Stimulated activated memory B cell treated with anti-CD40 and anti-IgM and Interleukin-4, amounts not matched to agents 10 μg/mL and 1 μg/mL and 100 μg/mL, for 72 hours (primary cell): Measurements from ENCODE around the gene PPARD.

Experiments used
- ATAC-seq: fragments of 150-1000 bp; cut with Tn5 transposase; 2 replicates; pipeline ENCODE4 v1.10.0; 2021
- H3K27ac Mint-ChIP-seq: one replicate; pipeline ENCODE4 v1.8.0; 2022; ENCODE audit warnings: mild to moderate bottlenecking, mixed read lengths
- H3K27me3 Mint-ChIP-seq: one replicate; pipeline ENCODE4 v1.8.0; 2022; ENCODE audit warnings: mixed read lengths
- H3K36me3 Mint-ChIP-seq: one replicate; pipeline ENCODE4 v1.8.0; 2022; ENCODE audit warnings: mixed read lengths
- H3K4me1 Mint-ChIP-seq: one replicate; pipeline ENCODE4 v1.8.0; 2022; ENCODE audit warnings: mixed read lengths
- H3K4me3 Mint-ChIP-seq: one replicate; pipeline ENCODE4 v1.8.0; 2022; ENCODE audit warnings: mild to moderate bottlenecking, moderate library complexity, mixed read lengths
- H3K9me3 Mint-ChIP-seq: one replicate; pipeline ENCODE4 v1.8.0; 2022; ENCODE audit warnings: mixed read lengths

The PPARD gene

DNA sequence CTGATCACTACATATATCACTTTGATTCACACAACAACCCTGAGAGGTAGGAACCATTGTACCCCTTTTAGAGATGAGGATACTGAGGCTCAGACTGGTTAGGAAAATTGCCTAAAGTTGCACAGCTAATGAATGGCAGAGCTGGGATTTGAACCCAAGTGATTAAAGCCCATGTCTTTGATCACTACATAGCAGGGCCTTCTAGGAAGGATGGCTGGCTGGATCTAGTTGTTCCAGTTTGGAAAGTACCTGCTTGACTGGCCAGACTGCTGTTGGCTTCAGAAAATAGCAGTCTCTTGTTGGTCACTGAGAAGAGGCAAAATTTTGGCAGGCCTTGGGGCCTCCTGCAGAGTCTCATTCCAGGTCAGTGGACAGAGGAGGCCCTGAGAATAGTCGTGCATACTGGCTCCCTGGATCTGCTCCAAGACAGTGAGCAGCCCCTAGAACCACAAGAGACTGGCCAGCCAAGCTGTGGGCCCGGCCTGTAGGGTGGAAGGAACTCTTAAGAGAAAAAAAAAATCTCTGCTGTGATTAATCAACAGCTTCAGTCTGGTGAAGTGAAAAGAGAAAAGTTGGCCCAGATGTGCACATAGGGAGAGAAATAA, 17.5 kb downstream of the PPARD start:
- no peak for ATAC-seq

DNA sequence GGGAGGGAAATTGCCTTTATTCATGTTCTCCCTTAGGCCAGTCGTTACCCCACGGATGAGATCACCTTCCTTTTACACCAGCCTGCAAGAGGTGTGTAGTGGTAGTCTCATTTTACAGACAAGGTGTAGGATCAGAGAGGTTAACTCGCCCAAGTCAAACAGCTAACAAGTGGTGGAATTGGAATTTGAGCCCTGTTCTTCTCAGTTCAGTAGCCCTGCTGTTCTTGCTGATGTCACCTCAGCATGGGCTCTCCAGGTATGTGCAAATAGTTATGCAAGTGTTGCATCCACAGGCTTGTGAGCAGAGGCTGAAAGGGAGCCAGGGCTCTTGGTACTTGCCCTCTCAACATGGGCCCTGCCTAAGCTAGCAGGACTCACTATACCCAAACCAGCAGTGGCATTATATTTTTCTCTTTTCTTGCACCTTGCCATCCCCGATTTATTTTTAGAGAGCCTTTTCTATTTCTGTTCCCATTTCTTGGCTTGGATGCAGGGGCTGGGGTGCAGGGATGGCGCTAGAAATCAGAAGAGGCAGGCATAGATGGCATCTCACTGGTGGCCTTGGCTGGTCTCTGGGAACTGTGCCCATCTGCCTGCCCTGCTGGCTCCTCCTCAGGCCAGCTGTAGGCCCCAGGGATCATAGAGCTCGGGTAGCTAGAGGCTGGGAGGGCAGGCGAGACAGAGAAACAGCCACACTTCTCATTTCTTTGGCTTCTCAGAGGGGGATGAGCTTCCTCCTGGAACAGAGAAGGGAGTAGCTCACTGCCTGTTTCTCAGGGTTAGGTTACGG, 18.2 kb downstream of the PPARD start:
- peaks cover 31% of the 10 kb centered on the region for H3K36me3 Mint-ChIP-seq
- ATAC-seq = no peak
- peaks cover 61% of the 10 kb centered on the region for H3K4me1 Mint-ChIP-seq
- H3K9me3 Mint-ChIP-seq = no peaks in the 10 kb centered on the region
- H3K4me3 Mint-ChIP-seq = no peak overlapping the region
- peak overlapping the region; percentile 29 for H3K27ac Mint-ChIP-seq
- H3K27me3 Mint-ChIP-seq = no peaks in the 10 kb centered on the region

More for the DNA sequence above, 17.5 kb downstream of the PPARD start:
- H3K4me3 Mint-ChIP-seq = no peak overlapping the region
- peaks cover 29% of the 10 kb centered on the region for H3K36me3 Mint-ChIP-seq
- H3K27me3 Mint-ChIP-seq = no peaks in the 10 kb centered on the region
- no peak overlapping the region for H3K27ac Mint-ChIP-seq
- H3K4me1 Mint-ChIP-seq = peaks cover 59% of the 10 kb centered on the region
- no peaks in the 10 kb centered on the region for H3K9me3 Mint-ChIP-seq

DNA sequence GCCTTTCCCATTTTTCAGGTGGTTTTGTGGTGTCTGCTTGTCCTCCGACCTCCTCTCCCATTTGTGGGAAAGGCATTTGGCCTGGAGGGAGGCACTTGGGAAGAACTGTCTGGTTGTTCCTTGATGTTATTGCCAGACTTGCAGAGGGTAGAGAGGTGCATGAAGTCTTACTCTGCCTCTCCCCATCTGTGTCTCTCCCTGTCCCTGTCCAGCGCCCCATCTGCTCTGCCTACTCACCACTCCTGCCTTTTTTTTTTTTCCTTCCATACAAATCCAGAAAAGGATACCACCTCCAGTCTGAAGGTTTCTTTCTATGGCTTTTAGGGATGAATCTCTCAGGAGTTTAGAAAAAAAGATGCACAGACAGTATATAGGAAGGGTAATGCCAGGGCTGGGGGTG, 19.8 kb downstream of the PPARD start:
- Mint-ChIP-seq H3K9me3 (no peaks in the 10 kb centered on the region), H3K27me3 (no peaks in the 10 kb centered on the region), H3K4me1 (peaks cover 68% of the 10 kb centered on the region), H3K4me3 (no peak overlapping the region), H3K27ac (peak overlapping the region; percentile 5), H3K36me3 (peaks cover 33% of the 10 kb centered on the region)
- ATAC-seq = no peak

DNA sequence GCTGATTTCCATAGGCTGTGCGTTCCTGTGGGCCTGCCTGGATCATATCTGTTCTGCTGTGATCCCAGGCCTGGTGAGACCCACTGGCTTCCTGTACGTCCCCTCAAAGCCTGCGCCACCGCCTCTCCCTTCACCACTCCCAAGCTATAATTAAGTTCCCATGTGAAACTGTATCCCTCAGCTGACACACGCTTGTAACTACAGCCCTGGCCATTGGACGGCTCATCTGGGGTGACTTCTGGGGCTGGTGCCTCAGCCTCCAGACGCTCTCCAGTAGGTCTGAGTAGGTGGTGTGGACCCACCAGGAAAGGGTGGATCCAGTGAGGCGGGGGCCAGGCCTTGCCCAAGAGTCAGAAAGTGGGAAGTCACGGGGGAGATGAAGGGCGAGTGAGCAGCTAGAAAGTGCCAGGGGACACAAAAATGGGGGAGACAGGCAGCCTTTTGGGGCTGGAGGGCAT, 21.0 kb downstream of the PPARD start:
- peaks cover 26% of the 10 kb centered on the region for H3K36me3 Mint-ChIP-seq
- H3K4me3 Mint-ChIP-seq = no peak overlapping the region
- H3K9me3 Mint-ChIP-seq = no peaks in the 10 kb centered on the region
- peaks cover 71% of the 10 kb centered on the region for H3K4me1 Mint-ChIP-seq
- no peaks in the 10 kb centered on the region for H3K27me3 Mint-ChIP-seq
- no peak for ATAC-seq
- H3K27ac Mint-ChIP-seq = peak overlapping the region; percentile 5

DNA sequence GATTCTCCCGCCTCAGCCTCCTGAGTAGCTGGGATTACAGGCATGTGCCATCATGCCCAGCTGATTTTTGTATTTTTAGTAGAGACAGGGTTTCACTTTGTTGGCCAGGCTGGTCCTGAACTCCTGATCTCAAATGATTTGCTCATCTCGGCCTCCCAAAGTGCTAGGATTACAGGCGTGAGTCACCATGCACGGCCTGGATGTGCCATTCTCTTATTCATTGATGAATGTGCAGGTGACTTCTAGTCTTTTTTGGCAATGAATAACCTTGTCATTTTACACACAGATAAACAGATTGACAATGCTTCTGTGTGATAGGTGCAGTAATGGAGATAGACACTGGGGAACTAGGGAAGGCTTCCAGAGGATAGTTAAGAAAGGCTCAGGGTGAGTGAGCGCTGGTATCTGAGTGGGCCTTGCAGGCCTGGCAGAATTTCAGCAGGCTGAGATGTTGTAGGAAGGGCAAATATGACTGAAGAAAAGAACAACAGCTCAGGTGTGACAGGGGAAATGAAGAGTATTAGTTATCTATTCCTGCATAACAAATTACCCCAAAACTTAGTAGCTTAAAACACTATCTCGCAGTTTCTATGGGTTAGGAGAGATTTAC, 23.3 kb downstream of the PPARD start:
- ATAC-seq = no peak
- Mint-ChIP-seq H3K4me3 (no peak overlapping the region), H3K27ac (peak overlapping the region; percentile 3), H3K36me3 (peaks cover 20% of the 10 kb centered on the region), H3K4me1 (peaks cover 70% of the 10 kb centered on the region), H3K9me3 (no peaks in the 10 kb centered on the region), H3K27me3 (no peaks in the 10 kb centered on the region)

DNA sequence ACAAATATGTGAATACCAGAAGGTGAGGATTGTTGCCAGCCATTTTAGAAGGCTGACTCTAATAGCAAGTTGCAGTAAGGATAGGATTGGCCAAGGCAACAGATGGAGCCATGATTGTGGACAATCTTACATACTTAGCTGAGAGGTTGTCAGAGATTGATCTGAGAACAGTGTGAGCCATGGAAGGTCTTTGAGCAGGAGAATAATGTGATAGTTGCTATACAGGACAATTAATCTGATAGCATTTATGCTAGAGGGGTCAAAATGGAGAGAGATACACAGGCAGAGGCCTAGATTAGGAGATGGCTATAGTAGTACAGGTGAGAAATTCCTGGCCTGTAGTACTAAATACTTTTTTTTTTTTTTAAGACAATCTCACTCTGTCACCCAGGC, 23.8 kb downstream of the PPARD start:
- Mint-ChIP-seq H3K9me3 (no peaks in the 10 kb centered on the region), H3K36me3 (peaks cover 20% of the 10 kb centered on the region), H3K27ac (peak overlapping the region; percentile 3), H3K4me3 (no peak overlapping the region), H3K27me3 (no peaks in the 10 kb centered on the region), H3K4me1 (peaks cover 70% of the 10 kb centered on the region)
- no peak for ATAC-seq

DNA sequence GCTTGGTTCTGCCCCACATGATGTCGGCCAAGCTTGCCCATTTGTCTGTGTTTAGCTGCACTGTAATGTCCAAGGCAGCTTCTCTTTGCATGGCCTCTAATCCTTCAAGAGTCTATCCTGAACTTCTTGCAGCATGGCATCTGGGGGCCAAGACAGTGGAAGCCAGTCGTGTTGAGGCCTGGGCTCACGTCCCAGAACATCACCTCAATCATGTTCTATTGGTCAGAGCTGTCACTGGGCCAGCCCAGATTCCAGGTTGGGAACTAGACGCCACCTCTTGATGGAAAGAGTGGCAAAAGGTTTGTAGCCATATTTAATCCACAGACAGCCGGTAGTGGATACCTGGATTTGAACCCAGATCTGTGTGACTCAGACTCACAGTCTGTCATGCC, 25.3 kb downstream of the PPARD start:
- no peak overlapping the region for H3K4me3 Mint-ChIP-seq
- peaks cover 16% of the 10 kb centered on the region for H3K36me3 Mint-ChIP-seq
- peaks cover 62% of the 10 kb centered on the region for H3K4me1 Mint-ChIP-seq
- no peaks in the 10 kb centered on the region for H3K27me3 Mint-ChIP-seq
- H3K9me3 Mint-ChIP-seq = no peaks in the 10 kb centered on the region
- ATAC-seq = no peak
- no peak overlapping the region for H3K27ac Mint-ChIP-seq

- Mint-ChIP-seq H3K4me3 (no peak overlapping the region), H3K27ac (no peak overlapping the region)
- ATAC-seq = peak; percentile 39
Measured at GRCh38 chr6:35368038-35368887, 25.9 kb downstream of the PPARD start.

DNA sequence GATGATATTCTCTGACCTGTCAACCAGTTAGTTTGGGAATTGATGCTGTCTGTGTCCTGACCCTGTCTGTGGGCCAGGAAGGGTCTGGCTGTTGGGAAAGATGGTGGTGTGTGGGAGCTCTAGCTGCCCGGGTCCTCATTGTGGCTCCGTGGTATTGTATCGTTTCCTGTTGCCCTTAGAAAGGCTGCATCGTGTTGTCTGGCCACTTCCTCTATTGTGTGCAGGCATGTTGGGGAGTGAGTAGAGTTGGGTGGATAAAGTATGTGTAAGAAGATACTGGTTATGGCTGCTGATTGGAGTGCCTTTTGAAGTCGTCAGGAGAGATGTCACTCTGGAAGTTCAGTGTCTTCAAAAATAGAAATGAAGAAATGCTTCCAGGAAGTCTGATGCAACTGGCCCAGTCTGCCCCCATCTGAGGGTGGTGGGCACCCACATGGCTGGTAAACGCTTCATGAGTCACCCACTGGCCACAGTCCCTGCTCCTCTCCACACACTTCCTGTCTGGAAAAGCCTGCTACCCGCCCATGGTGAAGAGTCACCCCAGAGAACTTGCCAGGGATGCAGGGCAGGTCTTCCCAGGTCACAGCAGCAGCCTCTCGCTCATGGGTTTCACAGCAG, 27.9 kb downstream of the PPARD start:
- peak; percentile 92 for ATAC-seq
- H3K4me3 Mint-ChIP-seq = peak overlapping the region; percentile 27
- peaks cover 58% of the 10 kb centered on the region for H3K4me1 Mint-ChIP-seq
- peak overlapping the region; percentile 78 for H3K27ac Mint-ChIP-seq
- no peaks in the 10 kb centered on the region for H3K27me3 Mint-ChIP-seq
- H3K36me3 Mint-ChIP-seq = peaks cover 21% of the 10 kb centered on the region
- H3K9me3 Mint-ChIP-seq = no peaks in the 10 kb centered on the region

More at GRCh38 chr6:35368038-35368887, 25.9 kb downstream of the PPARD start:
- H3K27me3 Mint-ChIP-seq = no peaks in the 10 kb centered on the region
- H3K9me3 Mint-ChIP-seq = no peaks in the 10 kb centered on the region
- peaks cover 56% of the 10 kb centered on the region for H3K4me1 Mint-ChIP-seq
- peaks cover 16% of the 10 kb centered on the region for H3K36me3 Mint-ChIP-seq

- peak overlapping the region; percentile 1 for H3K4me3 Mint-ChIP-seq
- no peaks in the 10 kb centered on the region for H3K27me3 Mint-ChIP-seq
- no peaks in the 10 kb centered on the region for H3K9me3 Mint-ChIP-seq
- H3K36me3 Mint-ChIP-seq = peaks cover 16% of the 10 kb centered on the region
- peaks cover 53% of the 10 kb centered on the region for H3K4me1 Mint-ChIP-seq
- peak; percentile 69 for ATAC-seq
- peak overlapping the region; percentile 78 for H3K27ac Mint-ChIP-seq
Measured at GRCh38 chr6:35370785-35371493, 28.6 kb downstream of the PPARD start.

GRCh38 chr6:35371494-35372262, 29.3 kb downstream of the PPARD start:
- ATAC-seq = no peak
- Mint-ChIP-seq H3K4me1 (peaks cover 56% of the 10 kb centered on the region), H3K27ac (peak overlapping the region; percentile 78), H3K27me3 (no peaks in the 10 kb centered on the region), H3K9me3 (no peaks in the 10 kb centered on the region), H3K36me3 (peaks cover 11% of the 10 kb centered on the region), H3K4me3 (peak overlapping the region; percentile 1)

DNA sequence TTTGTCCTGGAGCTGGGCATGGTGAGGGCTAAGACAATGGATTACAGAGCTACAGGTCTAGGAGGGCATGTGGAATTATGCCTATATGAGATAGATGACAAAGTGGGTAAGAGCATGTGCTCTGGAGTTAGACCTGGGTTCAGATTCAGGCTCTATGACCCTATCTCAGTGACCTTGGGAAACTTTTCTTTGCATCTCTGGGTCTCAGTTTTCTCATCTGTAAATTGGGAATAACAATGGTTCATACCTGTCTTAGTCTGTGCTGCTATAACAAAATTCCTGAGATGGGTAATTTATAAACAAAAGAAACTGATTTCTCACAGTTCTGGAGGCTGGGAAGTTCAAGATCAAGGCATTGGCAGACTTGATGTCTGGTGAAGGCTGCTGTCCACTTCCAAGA, 30.3 kb downstream of the PPARD start:
- H3K4me1 Mint-ChIP-seq = peaks cover 58% of the 10 kb centered on the region

GRCh38 chr6:35376281-35376680, 33.9 kb downstream of the PPARD start:
- Mint-ChIP-seq H3K27me3 (no peaks in the 10 kb centered on the region), H3K4me1 (peaks cover 48% of the 10 kb centered on the region), H3K9me3 (no peaks in the 10 kb centered on the region), H3K4me3 (no peak overlapping the region), H3K36me3 (peaks cover 20% of the 10 kb centered on the region), H3K27ac (no peak overlapping the region)
- no peak for ATAC-seq

More for the DNA sequence above, 30.3 kb downstream of the PPARD start:
- Mint-ChIP-seq H3K27me3 (no peaks in the 10 kb centered on the region), H3K27ac (no peak overlapping the region), H3K4me3 (no peak overlapping the region), H3K36me3 (peaks cover 6% of the 10 kb centered on the region), H3K9me3 (no peaks in the 10 kb centered on the region)
- no peak for ATAC-seq
